Mucosa of rectum (tissue), 2 donors: ENCODE measurements around the gene TDRD9.

Source experiments
- H3K27ac ChIP-seq, 2 donors: one replicate each; pipeline ENCODE4 v1.7.0; 2013; ENCODE audit warnings: inconsistent platforms in 2 of 2, low read depth in 2 of 2, low read length in 2 of 2
- H3K27me3 ChIP-seq, 2 donors: one replicate each; pipeline ENCODE4 v1.7.0; 2013; ENCODE audit warnings: low read length in 2 of 2; ENCODE audit not compliant: control insufficient read depth in 2 of 2, insufficient read depth in 2 of 2
- H3K36me3 ChIP-seq, 2 donors: one replicate each; pipeline ENCODE4 v1.7.0; 2013; ENCODE audit warnings: low read length in 2 of 2; ENCODE audit not compliant: control insufficient read depth in 2 of 2, insufficient read depth in 2 of 2
- H3K4me1 ChIP-seq, 2 donors: one replicate each; pipeline ENCODE4 v1.7.0; 2013; ENCODE audit warnings: low read length in 2 of 2, mild to moderate bottlenecking in 1 of 2; ENCODE audit not compliant: control insufficient read depth in 2 of 2, insufficient read depth in 2 of 2
- H3K4me3 ChIP-seq, 2 donors: one replicate each; pipeline ENCODE4 v1.7.0; 2013; ENCODE audit warnings: low read length in 2 of 2
- H3K9ac ChIP-seq, 2 donors: one replicate each; pipeline ENCODE4 v1.7.0; 2013; ENCODE audit warnings: low read length in 2 of 2, low read depth in 1 of 2, mild to moderate bottlenecking in 1 of 2
- H3K9me3 ChIP-seq, 2 donors: one replicate each; pipeline ENCODE4 v1.7.0; 2013; ENCODE audit warnings: low read length in 2 of 2; ENCODE audit not compliant: control insufficient read depth in 2 of 2
- donor health status: healthy.
- donor health status: Normal muscosa, but diverticular disease.

The TDRD9 gene

DNA sequence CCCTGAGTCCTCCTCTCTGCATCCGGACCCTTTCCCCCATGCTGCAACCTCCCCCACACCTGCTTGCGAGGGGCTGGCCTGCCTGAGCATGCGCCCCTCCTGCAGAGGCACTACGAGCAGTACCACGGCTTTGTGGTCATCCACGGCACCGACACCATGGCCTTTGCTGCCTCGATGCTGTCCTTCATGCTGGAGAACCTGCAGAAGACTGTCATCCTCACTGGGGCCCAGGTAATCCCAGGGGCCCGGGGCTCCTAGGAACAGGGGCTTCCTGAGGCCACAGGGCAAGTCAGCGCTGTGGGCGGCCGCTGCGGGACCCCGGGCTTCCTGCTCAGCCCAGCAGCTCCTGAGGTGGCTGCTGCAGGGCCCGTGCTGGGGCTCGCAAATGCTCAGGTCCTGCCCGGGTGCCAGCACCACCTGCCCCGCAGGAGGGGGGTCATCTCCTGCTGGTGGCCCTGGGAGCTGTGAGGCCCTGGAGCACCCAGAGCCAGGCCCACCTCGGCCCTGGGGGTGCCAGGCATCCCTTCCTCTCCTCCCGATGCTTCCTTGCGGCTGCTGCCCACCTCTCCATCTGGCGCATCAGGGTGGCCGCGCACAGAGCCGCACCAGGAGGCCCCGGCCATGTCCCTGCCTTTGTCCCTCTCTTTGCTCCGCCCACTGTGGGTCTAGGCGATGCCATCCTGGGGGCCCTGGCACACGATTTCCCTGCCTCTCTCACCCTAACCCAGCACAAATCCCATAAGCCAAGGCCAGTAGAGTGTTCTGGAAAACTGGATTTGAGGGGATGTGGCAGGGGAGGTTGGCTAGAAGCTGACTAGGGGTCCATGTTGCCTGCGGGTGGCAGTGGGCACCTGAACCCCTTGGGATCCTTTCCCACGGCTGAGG lies 167.4 kb downstream of the TDRD9 start:
- no peaks in the 10 kb centered on the region for H3K27me3 ChIP-seq
- no peak overlapping the region for H3K27ac ChIP-seq
- H3K4me3 ChIP-seq, result no peak overlapping the region

GRCh38 chr14:104096318-104096717 lies 168.1 kb downstream of the TDRD9 start:
- Histone ChIP-seq H3K9me3 (no peaks in the 10 kb centered on the region), H3K36me3 (no peaks in the 10 kb centered on the region), H3K4me1 (peaks cover 23 to 26% of the 10 kb centered on the region in 2 donors), H3K9ac (no peak overlapping the region), H3K27ac (no peak overlapping the region), H3K4me3 (no peak overlapping the region), H3K27me3 (no peaks in the 10 kb centered on the region)

More for the DNA sequence above, 167.4 kb downstream of the TDRD9 start:
- H3K9me3 ChIP-seq, result no peaks in the 10 kb centered on the region
- peaks cover 18 to 22% of the 10 kb centered on the region in 2 donors for H3K4me1 ChIP-seq
- H3K9ac ChIP-seq, result no peak overlapping the region
- no peaks in the 10 kb centered on the region for H3K36me3 ChIP-seq

GRCh38 chr14:104096751-104097700 lies 168.8 kb downstream of the TDRD9 start:
- H3K36me3 ChIP-seq, result no peaks in the 10 kb centered on the region
- no peak overlapping the region for H3K27ac ChIP-seq
- H3K4me3 ChIP-seq, result no peak overlapping the region
- H3K27me3 ChIP-seq, result no peaks in the 10 kb centered on the region
- H3K9ac ChIP-seq, result no peak overlapping the region
- H3K9me3 ChIP-seq, result no peaks in the 10 kb centered on the region
- H3K4me1 ChIP-seq, result peaks cover 23 to 31% of the 10 kb centered on the region in 2 donors

DNA sequence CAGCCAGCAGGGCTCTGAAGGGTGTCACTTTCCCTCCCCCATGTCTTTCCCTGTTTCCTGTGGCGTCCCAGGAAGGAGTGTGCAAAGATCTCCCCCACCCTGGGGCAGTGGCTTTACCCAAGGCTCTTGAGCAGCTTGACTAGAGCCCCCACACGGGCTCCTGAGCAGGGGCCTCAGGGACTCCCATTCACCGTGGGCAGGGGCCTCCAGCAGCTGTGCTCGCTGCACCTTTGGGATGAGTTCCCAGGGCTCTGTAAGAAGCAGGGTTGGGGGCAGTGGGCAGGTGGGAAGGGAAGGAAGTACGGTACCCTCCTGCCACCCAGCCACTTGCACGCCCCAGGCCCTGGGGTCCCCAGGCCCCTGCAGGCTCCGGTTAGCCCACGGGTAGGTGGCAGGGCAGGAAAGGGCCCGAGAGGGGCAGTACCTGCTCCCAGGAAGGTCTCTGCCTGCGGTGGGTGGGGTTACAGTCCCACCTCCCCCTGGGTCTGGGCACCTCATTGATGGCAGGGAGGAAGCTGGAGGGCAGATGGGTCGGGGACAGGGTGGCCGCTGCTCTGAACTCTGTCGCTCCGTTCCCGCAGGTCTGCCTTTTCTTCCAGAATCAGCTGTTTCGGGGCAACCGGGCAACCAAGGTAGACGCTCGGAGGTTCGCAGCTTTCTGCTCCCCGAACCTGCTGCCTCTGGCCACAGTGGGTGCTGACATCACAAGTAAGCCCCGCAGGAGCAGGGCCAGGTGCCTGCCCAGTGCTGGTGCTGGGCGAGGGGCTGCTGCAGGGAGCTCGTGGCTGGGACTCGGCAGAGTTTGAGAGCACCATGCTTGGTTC lies 170.2 kb downstream of the TDRD9 start:
- no peaks in the 10 kb centered on the region for H3K9me3 ChIP-seq
- H3K27ac ChIP-seq, result no peak overlapping the region
- no peak overlapping the region for H3K4me3 ChIP-seq
- H3K36me3 ChIP-seq, result no peaks in the 10 kb centered on the region
- H3K4me1 ChIP-seq, result peaks cover 25 to 31% of the 10 kb centered on the region in 2 donors
- no peaks in the 10 kb centered on the region for H3K27me3 ChIP-seq
- H3K9ac ChIP-seq, result no peak overlapping the region

DNA sequence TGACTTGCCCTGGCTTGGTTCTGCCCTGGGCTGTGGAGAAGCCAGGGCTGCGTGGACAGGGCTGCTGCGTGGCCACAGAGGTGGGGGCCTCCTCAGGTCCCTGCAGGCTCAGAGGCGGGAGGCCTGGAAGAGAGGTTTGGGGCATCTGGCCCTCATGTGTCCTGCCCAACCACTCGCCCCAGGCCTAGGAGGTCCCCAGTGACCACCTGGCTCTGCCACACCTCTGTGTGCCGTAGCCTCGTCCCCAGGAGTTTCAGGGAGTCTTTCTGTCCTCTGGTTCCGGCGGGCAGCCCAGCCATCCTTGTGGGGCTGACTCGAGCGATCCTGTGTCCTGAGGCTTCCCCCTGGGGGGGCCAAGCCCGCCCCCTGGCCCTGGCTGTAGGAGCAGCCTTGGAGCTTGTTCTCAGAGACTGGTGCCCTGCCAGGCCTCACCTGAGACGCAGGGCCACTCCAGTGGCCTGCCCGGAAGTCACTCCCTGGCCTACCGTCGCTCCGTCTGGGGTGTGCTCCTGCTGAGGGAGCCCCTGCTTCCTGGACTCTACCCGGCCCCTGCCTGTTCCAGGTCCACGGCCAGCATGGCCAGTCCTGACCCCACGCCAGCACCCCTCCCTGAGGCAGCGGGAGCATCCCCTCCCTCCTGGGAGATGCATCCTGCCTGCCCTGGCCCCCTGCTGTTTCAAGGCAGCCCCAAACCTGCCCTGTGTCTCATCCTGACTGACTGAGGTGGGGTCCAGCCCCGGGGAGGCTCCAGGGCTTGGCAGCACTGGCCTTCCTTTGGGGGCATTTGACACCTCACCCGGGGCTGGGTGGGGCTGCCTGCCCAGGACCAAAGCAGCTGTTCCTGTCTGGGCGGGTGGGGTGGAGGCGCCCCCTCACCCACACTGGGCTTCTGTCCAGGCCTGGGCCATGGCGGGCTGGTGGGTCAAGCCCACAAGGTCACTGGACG lies 171.1 kb downstream of the TDRD9 start:
- Histone ChIP-seq H3K9me3 (no peaks in the 10 kb centered on the region), H3K27ac (no peak overlapping the region), H3K9ac (peak overlapping the region in 1 of 2 donors; percentile 38), H3K27me3 (no peaks in the 10 kb centered on the region), H3K4me3 (no peak overlapping the region), H3K36me3 (no peaks in the 10 kb centered on the region), H3K4me1 (peaks cover 21 to 30% of the 10 kb centered on the region in 2 donors)

DNA sequence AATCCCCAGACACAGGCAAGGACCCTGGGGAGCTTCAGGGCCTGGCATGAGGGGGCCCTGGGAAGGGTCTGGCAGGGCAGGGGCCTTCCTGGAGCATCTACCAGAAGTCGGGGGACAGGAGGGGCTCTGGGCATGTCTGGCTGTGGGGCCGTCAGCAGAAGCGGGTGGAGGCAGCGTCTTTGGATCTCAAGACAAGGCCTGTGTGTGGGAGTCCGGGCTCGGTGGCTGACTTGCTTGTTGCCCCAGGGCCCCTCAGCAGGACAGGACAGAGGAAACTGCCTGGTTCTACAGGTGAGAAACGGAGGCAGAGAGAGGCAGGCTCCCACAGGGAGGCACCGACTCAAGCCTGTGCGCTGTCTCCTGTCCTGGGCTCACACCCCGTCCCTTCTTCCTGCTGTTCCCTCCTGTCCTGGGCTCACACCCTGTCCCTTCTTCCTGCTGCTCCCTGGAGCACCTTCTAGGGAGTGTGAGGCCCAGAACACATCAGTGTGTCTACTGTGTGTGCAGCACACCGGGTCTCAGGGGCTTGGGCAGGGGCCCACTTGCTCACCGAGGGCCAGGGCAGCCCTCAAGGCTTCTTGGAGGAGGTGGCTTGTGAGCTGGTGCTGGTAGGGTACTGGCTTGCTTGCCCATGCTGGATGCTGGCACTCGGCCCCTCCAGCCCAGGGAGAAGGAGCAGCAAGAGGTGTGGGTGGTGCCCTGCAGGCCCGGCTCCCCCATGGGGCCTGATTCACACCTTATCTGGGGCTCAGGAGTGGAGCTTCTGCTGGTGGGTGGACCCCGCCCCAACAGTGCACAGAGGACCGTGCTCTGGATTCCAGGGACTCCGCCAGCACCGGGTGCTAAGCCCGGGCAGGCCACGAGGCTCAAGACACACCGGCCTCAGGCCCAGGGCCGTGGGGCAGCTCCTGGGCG lies 172.2 kb downstream of the TDRD9 start:
- Histone ChIP-seq H3K27ac (peak overlapping the region; percentile 48 to 60), H3K36me3 (no peaks in the 10 kb centered on the region), H3K27me3 (no peaks in the 10 kb centered on the region), H3K9me3 (no peaks in the 10 kb centered on the region), H3K4me1 (peaks cover 23 to 38% of the 10 kb centered on the region in 2 donors), H3K9ac (peak overlapping the region; percentile 6 to 48), H3K4me3 (peak overlapping the region in 1 of 2 donors; percentile 10)

GRCh38 chr14:104101086-104101621 lies 172.9 kb downstream of the TDRD9 start:
- Histone ChIP-seq H3K27ac (peak overlapping the region; percentile 48 to 60), H3K4me3 (no peak overlapping the region), H3K36me3 (no peaks in the 10 kb centered on the region), H3K27me3 (no peaks in the 10 kb centered on the region), H3K9ac (no peak overlapping the region), H3K4me1 (peaks cover 30 to 46% of the 10 kb centered on the region in 2 donors), H3K9me3 (no peaks in the 10 kb centered on the region)

- Histone ChIP-seq H3K4me3 (no peak overlapping the region), H3K9me3 (no peaks in the 10 kb centered on the region), H3K36me3 (no peaks in the 10 kb centered on the region), H3K27me3 (no peaks in the 10 kb centered on the region), H3K9ac (no peak overlapping the region), H3K4me1 (peaks cover 33 to 49% of the 10 kb centered on the region in 2 donors), H3K27ac (no peak overlapping the region)
These were observed 173.5 kb downstream of the TDRD9 start for GRCh38 chr14:104101651-104102281.
